GM19397 (cell line): ENCODE results near the gene NLK.

Experiments used
- ATAC-seq: cut with Tn5 transposase; IDR thresholded peaks from one replicate; pipeline ENCODE4 v1.9.1; 2021; ENCODE audit warnings: mild to moderate bottlenecking, moderate library complexity; ENCODE audit not compliant: unreplicated experiment

NLK gene

DNA sequence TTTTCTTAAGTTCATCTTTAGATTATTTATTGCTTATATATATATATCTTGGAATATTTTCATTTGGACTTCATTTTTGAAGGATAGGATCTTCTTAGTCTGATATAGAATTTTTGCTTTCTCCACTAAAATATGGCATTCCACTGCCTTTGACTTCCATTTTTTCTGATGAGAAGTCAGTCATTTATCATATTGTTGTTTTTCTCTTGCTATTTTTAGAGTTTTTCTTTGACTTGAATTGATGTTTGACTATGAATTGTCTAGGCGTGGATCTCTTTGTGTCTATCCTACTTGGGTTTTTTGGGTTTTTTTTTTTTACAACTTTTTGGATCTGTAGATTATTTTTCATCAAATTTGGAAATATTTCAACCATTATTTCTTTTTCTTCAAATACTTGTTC lies 67.7 kb downstream of the NLK start:
- no peak for ATAC-seq

DNA sequence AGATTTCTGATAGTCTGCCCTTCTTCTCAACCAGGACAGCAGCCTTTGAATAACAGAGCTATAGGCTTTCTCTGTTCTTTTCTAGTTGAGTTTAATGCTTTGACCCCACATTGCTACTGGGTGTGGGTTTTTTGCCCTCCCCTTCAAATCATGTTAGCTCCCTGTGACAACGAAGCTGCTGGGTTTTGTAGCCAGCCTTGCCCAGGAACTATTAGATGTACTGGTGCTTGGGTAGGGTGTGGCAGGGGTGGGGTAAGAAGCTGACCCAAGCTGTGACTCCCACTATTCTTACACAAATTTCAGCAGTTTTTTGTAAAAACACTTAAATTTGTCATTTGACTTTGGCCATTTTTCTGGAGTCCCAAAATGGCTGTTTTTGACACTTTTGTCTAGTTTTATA lies 69.7 kb downstream of the NLK start:
- ATAC-seq: no peak

DNA sequence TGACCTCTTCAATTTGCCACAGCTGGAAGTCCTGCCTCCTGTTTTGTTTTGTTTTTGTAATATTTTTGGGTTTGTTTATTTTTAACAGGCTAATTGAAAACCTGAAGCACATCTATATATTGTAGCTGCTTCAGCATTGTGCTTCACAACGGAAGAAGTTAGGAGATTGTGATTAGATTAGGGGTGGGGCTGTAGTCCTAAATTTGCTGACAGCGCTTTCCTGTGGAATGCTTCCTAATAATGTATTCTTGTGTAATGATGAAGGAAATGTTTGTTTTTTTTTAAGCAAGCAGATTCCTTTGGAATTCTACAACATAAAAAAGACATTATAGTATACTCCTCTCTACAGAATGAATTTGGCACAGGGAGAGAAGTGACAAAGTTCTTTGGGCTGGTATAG lies 70.1 kb downstream of the NLK start:
- no peak for ATAC-seq

DNA sequence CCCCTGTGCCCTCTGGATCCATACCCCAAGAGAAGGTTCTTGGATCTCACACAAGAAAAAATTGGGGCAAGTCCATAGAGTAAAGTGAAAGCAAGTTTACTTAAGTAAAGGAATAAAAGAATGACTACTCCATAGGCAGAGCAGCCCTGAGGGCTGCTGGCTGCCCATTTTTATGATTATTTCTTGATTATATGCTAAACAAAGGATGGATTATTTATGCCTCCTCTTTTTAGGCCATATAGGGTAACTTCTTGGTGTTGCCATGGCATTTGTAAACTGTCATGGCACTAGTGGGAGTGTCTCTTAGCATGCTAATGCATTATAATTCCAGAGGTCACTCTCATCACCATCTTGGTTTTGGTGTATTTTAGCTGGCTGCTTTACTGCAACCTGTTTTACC lies 70.8 kb downstream of the NLK start:
- no peak for ATAC-seq

DNA sequence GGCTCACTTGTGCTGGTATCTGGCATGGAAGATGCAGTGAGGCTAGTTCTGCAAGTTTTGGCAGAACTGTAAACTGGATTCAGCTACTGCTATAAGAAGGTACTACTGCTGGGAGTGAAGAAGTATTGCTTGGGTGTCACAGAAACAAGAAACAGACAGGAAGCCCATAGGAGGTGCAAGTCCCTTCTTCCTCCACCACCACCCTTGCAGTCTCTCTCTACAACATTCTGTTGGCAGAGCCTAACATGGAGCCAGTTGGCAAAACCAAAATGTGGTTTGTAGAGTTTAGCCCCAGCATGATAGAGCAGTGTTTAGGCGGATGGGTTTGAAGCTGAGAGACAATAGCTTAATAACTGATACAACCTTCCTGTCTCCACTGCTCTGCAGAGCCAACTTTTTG lies 72.6 kb downstream of the NLK start:
- no peak for ATAC-seq

DNA sequence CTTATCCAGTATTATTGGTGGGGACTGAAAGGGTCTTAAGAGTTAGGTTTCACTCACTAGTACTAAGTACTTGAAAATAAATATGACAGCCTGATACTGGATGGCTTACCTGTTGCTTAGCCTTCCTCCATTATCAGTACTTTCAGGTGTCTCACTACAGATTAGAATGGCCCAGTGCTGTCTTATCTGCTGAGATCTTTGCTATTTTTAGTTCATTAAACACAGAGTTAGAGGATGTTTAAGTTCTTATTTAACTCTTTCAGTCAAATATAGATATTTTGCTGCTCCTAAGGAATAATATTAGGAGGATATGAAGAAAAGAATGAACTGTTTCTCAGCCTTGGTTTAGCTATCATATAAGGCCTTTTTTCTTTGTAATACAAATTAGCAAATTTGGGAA lies 74.8 kb downstream of the NLK start:
- ATAC-seq: no peak

DNA sequence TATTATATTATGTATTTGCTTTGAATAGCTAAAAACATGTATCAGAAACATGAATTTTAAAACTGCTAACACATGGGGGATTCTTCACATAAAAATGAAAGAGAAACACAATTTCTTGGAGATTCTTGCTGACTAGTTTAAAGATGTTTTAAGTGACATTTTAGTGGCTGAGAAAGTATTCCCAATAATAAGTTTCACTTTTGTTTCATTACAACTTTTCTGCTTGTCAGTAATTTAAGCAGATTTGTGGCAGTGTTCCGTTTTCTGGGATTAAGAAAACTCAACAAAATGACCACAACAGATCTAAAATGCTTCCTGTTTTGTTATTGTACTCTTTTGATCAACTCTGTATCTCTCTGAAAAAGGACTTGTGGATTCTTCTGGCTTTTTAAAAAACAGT lies 75.9 kb downstream of the NLK start:
- no peak for ATAC-seq

DNA sequence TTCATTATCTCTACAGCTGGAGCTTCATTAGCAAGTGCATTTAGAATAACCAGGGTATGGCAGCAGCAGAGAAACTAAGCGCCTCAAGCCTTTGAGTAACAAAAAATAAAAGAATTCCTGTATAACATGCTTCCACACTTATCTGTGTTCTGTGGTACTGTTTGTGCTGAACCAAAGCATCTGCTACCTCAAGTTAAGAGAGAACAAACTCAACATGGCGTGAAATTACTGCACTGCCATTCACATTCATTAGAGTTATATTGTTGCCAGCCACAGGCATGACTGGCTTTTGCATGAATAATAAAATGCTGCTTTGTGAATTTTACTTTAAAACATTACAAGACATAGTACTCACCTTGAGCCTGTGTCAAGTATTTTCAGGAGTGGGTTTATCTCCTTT lies 76.6 kb downstream of the NLK start:
- no peak for ATAC-seq

DNA sequence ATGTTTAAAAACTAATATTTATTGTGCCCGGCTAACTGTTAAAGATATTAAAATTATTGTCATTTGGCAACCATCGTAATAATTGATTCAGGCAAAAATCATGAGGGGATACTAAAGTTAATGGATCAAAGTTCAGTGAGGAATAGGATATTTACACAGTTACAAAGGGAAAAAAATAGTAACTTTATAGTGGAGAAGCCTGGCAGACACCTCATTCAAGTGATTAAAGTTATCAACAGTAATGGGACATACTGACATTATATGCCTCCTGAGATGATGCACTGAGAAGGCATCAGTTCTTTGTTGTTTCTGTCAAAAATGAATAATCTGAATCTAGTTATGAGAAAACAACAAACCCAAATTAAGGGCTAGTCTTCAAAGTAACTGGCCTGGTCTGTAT lies 77.1 kb downstream of the NLK start:
- ATAC-seq: no peak

DNA sequence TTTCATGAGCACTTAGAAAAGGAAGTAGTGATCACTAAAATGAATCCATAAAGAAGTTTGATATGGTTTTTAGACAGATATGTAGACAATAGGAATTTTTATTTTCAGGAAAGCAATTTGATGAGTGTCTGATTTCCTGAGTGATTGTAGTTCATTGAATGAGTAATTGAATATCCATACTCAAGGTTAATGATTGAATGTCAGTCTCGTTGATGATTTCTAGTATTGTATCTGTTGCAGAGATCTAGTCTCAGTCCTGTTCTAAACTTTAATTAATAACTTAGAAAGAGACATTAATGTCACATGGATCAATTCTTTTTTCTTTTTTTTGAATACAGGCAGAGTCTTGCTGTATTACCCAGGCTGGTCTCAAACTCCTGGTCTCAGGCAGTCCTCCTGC lies 78.3 kb downstream of the NLK start:
- no peak for ATAC-seq

DNA sequence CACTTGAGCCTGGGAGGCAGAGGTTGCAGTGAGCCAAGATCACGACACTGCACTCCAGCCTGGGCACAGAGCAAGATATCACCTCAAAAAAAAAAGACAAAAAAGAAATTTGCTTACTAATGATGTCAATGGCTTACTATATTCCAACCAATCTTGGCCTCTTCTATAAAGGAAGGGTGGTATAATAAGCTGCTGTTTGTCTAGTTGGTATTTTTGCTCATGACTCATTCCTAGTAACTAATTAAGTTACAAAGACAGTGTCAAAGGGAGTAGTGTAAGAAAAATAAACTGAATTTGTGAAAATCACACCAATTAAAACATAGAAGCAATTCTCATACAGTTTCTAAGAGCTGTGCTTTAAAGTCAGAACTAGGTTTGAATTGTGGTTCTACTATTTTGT lies 82.5 kb downstream of the NLK start:
- no peak for ATAC-seq

DNA sequence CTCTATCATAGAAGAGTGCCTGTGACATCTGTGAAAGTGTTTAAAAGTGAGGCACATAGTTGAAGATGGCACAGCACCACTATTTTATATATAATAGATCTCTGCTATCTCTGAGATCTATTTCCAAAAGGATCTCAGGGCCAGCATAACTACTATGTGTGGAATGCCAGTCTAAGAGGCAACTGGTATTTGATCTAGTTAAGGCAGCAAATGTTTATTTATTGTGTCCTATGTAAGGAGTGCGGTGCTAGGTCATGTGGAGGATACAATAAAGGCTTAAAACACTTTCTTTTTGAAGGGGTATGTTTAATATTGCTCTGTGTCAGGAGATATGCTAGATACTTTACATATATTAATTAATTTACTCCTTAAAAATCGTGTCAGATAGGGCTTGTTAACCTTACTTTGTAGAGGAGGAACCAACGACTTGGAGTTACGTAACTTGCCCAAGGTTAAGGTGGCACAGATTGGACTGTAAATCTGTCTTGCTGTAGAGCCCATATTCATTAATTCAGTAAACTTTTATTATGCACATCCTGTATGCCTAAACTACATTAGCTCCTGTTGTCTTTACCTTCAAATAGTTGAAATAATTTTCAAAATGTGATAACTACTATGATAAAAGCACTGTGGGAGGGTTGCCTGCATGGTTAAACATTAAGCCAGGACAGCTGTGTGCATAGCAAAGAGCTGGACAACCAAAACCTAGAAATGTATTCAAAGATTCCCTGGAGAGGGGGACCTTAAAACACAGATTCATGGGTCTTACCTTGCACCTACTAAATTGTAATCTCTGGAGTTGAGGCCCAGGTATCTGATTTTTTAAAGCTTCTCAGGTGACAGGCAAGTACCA lies 83.3 kb downstream of the NLK start:
- ATAC-seq: no peak

DNA sequence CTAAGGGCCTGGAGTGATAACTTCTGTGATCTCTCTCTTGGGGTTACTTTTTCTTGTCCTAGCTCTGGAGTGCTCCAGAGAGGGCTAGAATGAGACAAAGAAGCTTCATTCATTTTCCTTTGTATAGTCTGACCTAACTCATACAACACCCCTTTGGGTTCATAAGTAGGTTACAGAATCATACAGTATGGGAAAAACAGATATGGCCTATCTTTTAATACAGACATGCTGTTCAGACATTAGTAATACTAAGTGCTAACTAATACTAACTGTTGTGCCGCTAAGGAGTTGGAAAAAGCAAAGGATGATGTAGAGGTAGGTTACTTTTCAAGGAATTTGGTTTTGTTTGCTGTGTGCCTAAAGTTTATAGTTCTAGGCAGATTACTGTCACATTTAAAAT lies 84.7 kb downstream of the NLK start:
- ATAC-seq: no peak

DNA sequence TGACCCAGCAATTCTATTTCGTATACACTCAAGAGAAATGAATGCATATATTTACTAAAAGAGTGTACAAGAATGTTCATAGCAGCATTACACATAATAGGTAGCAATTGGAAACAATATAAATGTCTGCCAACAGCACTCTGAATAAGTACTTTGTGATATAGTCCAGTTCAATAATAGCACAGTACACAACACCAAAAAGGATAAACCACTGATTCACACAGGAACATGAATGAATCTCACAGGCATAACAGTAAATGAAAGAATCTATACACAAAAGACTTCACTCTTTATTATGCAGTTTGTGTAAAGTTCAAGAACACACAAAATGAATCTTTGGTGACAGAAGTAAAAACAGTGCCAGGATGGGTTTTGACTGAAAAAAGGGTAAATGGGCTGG lies 86.3 kb downstream of the NLK start:
- no peak for ATAC-seq

DNA sequence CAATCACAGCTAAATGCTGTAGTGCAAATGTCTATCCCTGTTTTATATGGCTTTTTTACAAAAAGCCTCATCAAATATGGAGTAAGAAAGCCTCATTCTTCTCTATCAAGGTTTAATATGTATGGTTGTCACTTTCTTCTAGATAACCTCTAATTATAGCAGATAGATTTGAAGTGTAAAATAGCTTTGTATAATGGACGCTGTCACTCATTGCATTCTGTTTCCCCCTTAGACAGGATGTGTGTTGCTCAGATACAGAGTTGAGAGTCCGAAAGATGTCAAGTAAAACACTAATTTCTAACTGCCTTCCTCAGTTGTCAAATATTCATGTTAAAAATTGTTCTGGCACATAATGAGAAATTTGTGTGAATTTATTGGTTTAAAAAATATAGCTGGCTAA lies 88.0 kb downstream of the NLK start:
- ATAC-seq: no peak

DNA sequence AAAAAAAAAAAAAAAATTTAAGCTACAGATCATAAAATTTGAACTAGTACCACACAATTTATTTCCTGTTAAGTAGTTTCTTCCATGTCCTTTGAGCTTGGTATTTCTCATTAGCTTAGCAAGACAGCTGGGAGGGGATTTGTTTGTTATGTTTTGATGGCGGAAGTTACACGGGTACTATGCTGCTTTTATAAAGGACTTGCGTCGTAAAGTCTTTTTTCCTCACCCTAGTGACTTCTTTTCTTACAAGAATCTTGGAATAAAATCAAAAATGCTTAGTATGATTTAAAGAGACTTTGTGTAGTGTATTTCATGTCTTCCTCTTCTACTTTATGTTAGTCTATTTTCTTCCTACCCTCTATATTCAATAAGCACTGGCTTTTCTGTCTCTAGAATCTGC lies 89.1 kb downstream of the NLK start:
- ATAC-seq: no peak

DNA sequence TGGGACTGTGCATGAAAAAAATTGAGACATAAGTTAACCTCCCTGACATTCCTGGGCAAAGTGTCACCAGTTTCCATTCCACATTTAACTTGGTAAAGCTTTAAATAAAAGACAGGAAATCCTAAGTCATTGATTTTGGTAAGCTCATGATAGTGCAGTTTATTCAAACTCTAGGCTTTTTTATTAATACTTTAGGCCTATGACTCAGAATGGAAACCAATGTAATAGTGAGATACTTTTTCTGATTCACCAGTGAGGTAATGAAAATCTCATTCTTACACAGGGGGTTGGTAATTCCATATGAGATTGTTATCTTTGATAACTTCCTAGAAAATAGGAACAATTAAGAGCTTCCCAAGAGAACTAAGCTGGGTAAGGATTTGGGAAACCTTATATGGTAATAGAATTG lies 91.1 kb downstream of the NLK start:
- no peak for ATAC-seq

DNA sequence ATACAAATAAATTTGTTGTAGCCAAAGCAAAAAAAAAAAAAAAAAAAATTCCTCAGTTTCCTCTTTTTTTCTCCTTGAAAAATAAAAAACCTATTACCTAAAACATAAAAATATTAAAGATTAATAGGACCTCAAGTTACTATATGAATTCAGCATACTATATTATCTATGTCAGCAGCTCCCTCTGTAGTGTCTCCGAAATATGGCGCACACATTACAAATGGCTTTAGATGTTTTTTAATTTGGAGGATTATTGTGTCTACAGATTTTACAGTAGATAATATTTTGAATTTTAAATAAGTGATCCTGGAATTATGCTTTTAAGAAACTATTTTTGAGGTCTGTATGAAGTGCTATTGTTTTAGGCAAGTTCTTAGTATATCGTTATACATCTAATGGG lies 94.4 kb downstream of the NLK start:
- ATAC-seq: no peak

DNA sequence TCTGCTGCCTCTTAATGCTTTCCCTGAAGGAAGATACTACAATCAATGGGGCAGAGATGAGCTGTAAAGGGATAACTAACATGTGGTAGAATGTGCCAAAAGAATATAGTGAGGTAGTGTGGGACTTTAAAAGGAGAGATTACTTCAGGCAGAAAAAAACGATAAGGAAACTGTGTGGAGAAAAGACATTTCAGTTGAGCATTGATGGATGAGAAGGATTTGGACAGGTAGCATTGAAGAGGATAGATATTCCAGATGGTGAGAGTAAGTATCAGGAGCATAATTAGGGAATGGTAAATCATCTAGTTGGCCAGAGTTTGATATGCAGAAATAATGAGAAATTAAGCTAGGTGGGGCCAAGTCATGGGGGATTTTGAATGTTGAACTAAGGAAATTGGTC lies 97.3 kb downstream of the NLK start:
- no peak for ATAC-seq

DNA sequence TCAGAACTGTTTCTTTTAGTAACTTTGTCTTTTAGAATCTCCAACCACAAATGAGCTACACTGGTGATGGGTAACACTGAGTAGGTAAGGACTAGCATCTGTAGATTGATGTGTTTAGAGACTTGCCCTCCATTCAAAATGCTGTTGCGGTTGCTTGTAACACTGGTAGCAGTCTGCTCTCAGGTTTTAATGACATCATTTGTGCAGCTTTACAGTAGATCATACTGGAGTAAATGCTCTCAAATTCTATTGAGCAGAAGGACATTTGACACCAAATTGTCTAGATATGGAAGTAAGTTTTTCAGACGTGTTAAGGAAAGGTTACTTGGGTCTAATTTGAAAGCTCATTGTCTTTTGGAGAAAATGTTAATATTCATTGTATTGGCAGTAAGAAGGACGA lies 98.8 kb downstream of the NLK start:
- no peak for ATAC-seq

DNA sequence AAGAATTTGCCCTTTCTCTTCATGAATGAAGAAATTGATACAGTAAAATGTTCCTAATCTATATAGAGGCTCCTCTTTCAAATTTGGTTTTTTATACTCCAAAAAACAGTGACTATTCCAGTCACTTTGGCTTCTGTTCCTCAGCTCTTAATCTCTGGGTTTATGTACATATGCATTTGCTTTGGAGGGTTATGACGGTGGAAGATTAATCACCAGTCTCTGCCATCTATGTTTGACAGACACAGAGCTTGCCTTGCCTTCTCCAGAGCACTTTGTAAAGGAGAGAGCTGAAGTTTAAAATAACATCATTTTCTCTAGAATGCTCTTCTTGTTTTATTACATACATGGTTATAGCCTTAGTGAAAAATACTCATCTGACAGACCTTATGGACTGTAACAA lies 99.3 kb downstream of the NLK start:
- ATAC-seq: no peak

DNA sequence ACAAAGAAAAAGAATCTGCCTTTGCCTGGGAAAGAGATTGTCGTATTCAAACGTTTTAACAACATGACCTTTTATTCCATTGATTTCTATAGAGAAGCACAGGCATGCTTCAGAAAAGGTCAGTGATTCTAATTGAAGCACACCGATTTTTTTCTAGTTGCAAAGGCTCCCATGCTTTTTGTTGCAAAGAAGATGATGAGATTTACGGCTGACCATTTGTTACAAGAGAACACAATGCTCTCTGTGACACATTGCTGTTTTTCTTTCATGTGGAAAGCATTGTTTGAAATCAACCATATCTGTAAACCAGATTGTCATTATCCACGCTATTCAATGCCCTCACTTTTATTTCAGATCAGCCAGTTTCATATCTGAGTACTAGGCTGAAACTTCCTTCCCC lies 99.8 kb downstream of the NLK start:
- ATAC-seq: no peak

DNA sequence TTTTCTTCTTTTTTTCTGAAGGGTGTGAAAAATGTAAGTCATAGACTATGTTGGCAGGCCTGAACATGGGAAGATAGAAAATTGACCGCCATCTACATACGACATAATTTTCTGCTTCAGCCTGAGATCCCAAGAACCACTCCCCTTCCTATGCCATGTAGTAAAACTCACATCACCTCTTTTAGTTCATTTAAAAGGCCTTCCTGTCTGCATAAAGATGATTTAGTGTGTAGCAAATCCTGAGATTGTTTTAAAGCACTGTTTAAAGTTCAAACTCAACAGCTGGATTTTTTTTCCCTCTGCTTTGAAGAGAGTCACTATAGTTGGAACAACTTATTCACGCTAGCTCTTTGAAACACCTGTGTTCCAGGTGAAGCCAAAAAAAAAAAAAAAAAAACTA lies 101.5 kb downstream of the NLK start:
- ATAC-seq: no peak
